Kidney epithelial cell (primary cell): ENCODE results near the gene ATP8A2. TPM values are rescaled to one million over a fixed set of nuclear protein-coding genes. Genes with fewer than 3 reads are reported as not detected.

Experiments used
- DNase-seq: peaks from one replicate; pipeline ENCODE4 v3.0.0-alpha.2; 2010; ENCODE audit warnings: low read depth
- H3K27me3 ChIP-seq: 2 replicates; pipeline ENCODE4 v1.6.0; 2011; ENCODE audit warnings: low read length; ENCODE audit not compliant: control insufficient read depth, insufficient read depth
- H3K36me3 ChIP-seq: 2 replicates; pipeline ENCODE4 v1.5.1; 2011; ENCODE audit warnings: low read length; ENCODE audit not compliant: control insufficient read depth, insufficient read depth
- H3K4me3 ChIP-seq: 2 replicates; pipeline ENCODE4 v1.5.1; 2011; ENCODE audit warnings: low read depth, mild to moderate bottlenecking, control low read depth, low read length
- CTCF ChIP-seq: IDR thresholded peaks from 2 replicates; pipeline ENCODE4 v1.5.1; 2011; ENCODE audit warnings: mild to moderate bottlenecking, moderate library complexity, low read length, control low read depth, inconsistent platforms; ENCODE audit not compliant: insufficient read depth, poor library complexity, severe bottlenecking
- total RNA-seq: library from RNA; depleted of rRNA; stranded (reverse); fragments of >200 nt; gene quantifications from 2 replicates; pipeline ENCODE4 v1.2.3, GENCODE V29; 2015

ATP8A2 gene
- total RNA-seq, 1 donor from 2014 or later, result 3.8 TPM

- DNase-seq, result no peak
- Histone ChIP-seq H3K36me3 (no peaks in the 10 kb centered on the region), H3K4me3 (no peak overlapping the region), H3K27me3 (no peaks in the 10 kb centered on the region)
- TF ChIP-seq CTCF, result no peak
Observed at GRCh38 chr13:26015271-26016125, 643.7 kb downstream of the ATP8A2 start.

- DNase-seq, result no peak
- H3K4me3 ChIP-seq, result no peak overlapping the region
- no peaks in the 10 kb centered on the region for H3K27me3 ChIP-seq
- no peaks in the 10 kb centered on the region for H3K36me3 ChIP-seq
- TF ChIP-seq CTCF, result no peak
Observed at GRCh38 chr13:26016189-26016588, 644.4 kb downstream of the ATP8A2 start.

GRCh38 chr13:26017196-26017921 is 645.6 kb downstream of the ATP8A2 start:
- no peak for TF ChIP-seq CTCF
- DNase-seq, result no peak

GRCh38 chr13:26017932-26018665 is 646.3 kb downstream of the ATP8A2 start:
- Histone ChIP-seq H3K27me3 (no peaks in the 10 kb centered on the region), H3K4me3 (no peak overlapping the region), H3K36me3 (no peaks in the 10 kb centered on the region)
- no peak for DNase-seq
- TF ChIP-seq CTCF, result no peak

More at GRCh38 chr13:26017196-26017921, 645.6 kb downstream of the ATP8A2 start:
- Histone ChIP-seq H3K4me3 (no peak overlapping the region), H3K36me3 (no peaks in the 10 kb centered on the region), H3K27me3 (no peaks in the 10 kb centered on the region)

- H3K36me3 ChIP-seq, result no peaks in the 10 kb centered on the region
- TF ChIP-seq CTCF, result no peak
- no peaks in the 10 kb centered on the region for H3K27me3 ChIP-seq
- no peak for DNase-seq
- no peak overlapping the region for H3K4me3 ChIP-seq
Observed at GRCh38 chr13:26019251-26019650, 647.5 kb downstream of the ATP8A2 start.
